Measurements from ENCODE around the gene TIFAB.

GRCh38 chr5:135445306-135445985 is 6.7 kb downstream of the TIFAB start:
- TF ChIP-seq POLR2A (IDR thresholded peaks at IDR 0.05; ENCODE audit: low read length), result no peak
- no peak for TF ChIP-seq GATA1 (IDR thresholded peaks at IDR 0.05; ENCODE audit: low read depth, low read length)
